Gastrocnemius medialis (tissue), 4 donors: ENCODE measurements around the gene BTLA. TPM values are rescaled to one million over a fixed set of nuclear protein-coding genes. Genes with fewer than 3 reads are reported as not detected.

Experiments
- ATAC-seq, 2 donors: fragments of 150-250 bp; one replicate each; pipeline ENCODE4 v1.9.1; 2016
- DNase-seq, 2 donors: peaks; one replicate each; pipeline ENCODE4 v3.0.0-alpha.2; 2019
- H3K27ac ChIP-seq, 4 donors: fragments of 200-600 bp; sonication (generic); 1 replicate in 1 of 4; 2 replicates in 3 of 4; pipeline ENCODE4 v1.5.1; 2016 to 2018; ENCODE audit warnings: mild to moderate bottlenecking in 2 of 4, moderate library complexity in 1 of 4
- H3K27me3 ChIP-seq, 3 donors: fragments of 200-600 bp; sonication (generic) in 2 of 3; 1 replicate in 1 of 3; 2 replicates in 2 of 3; pipeline versions ENCODE4 v1.5.1 to v1.6.0; 2016 to 2019; ENCODE audit warnings: mild to moderate bottlenecking in 1 of 3, moderate library complexity in 1 of 3
- H3K36me3 ChIP-seq, 2 donors: fragments of 200-600 bp; sonication (generic) in 1 of 2; one replicate each; pipeline ENCODE4 v1.5.1; 2017 to 2018
- H3K4me1 ChIP-seq, 2 donors: fragments of 200-600 bp; sonication (generic) in 1 of 2; one replicate each; pipeline ENCODE4 v1.5.1; 2016 to 2017; ENCODE audit warnings: mild to moderate bottlenecking in 2 of 2
- H3K4me3 ChIP-seq, 4 donors: fragments of 200-600 bp; sonication (generic) in 3 of 4; 1 replicate in 1 of 4; 2 replicates in 3 of 4; pipeline ENCODE4 v1.5.1; 2016 to 2019; ENCODE audit warnings: mild to moderate bottlenecking in 2 of 4
- H3K9me3 ChIP-seq, 3 donors: fragments of 200-600 bp; sonication (generic) in 2 of 3; 1 replicate in 1 of 3; 2 replicates in 2 of 3; pipeline ENCODE4 v1.5.1; 2016 to 2019
- POLR2A ChIP-seq, 2 donors: fragments of 450-650 bp; IDR thresholded peaks; one replicate each; pipeline ENCODE4 v1.6.1; 2017; ENCODE audit warnings: antibody characterized with exemption in 2 of 2, mild to moderate bottlenecking in 2 of 2, moderate library complexity in 2 of 2
- in situ Hi-C, 4 donors: fragments of 200-750 bp; cut with MboI; loops; one replicate each; pipeline versions ENCODE4 v1.15.0 to v1.8.0; 2017; ENCODE audit warnings: low sequenced_read_pairs in 4 of 4
- intact Hi-C: fragments of 100-400 bp; cut with DNase I; formaldehyde crosslinking; loops from one replicate; pipeline ENCODE4 v1.15.1; 2023; ENCODE audit warnings: low total_unique reads
- total RNA-seq, 4 donors: library from RNA; depleted of rRNA; stranded (reverse); fragments of >200 nt; gene quantifications; one replicate each; pipeline versions ENCODE4 v1.1.0 to v1.2.3, GENCODE V29; 2016
- TF ChIP-seq, protein P1 (sequence below), 5 experiments: fragments of 450-650 bp in 3 of 5; fragments of 200-600 bp in 2 of 5; sonication (generic) in 2 of 5; IDR thresholded peaks in 4 of 5; conservative IDR thresholded peaks in 1 of 5; 1 replicate in 4 of 5; 2 replicates in 1 of 5; pipeline ENCODE4 v1.5.1; 2016 to 2019; ENCODE audit warnings: antibody characterized with exemption in 5 of 5, mild to moderate bottlenecking in 3 of 5, moderate library complexity in 3 of 5

Gene BTLA
- total RNA-seq, 4 donors from 2014 or later = not detected

DNA sequence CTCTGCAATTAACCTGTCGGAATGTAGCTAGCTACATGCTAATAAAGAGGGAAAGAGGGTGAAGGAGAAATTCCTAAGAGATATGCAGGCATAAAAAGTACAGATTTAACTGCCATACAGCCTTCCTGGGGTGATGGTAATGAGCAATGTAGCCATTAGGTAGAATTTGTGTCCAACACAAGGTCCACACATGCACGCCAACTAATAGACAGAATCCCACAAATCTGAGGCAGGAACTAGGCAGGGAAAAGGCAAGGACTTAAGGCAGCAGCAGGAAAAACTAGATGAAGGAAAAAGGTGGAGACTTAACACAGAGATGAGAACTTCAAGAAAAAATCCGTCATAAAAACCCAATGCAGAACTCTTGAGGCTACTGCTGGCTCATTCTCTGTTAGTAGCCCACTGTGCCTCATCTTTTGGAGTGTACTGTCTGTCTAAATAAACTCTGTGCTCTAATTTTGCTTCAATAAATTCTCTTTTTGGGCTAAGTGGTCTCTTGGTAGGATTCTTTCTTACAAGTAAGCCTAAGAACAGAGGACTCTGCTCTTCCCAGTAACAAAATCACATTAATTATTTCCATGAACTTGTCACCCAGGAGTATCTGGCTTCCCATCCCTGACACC, 81.5 kb downstream of the BTLA start:
- no peak overlapping the region for H3K27ac ChIP-seq
- H3K36me3 ChIP-seq = no peaks in the 10 kb centered on the region
- no peaks in the 10 kb centered on the region for H3K27me3 ChIP-seq
- H3K9me3 ChIP-seq = no peaks in the 10 kb centered on the region
- DNase-seq (no peak), ATAC-seq (no peak)
- TF ChIP-seq, protein P1, sequence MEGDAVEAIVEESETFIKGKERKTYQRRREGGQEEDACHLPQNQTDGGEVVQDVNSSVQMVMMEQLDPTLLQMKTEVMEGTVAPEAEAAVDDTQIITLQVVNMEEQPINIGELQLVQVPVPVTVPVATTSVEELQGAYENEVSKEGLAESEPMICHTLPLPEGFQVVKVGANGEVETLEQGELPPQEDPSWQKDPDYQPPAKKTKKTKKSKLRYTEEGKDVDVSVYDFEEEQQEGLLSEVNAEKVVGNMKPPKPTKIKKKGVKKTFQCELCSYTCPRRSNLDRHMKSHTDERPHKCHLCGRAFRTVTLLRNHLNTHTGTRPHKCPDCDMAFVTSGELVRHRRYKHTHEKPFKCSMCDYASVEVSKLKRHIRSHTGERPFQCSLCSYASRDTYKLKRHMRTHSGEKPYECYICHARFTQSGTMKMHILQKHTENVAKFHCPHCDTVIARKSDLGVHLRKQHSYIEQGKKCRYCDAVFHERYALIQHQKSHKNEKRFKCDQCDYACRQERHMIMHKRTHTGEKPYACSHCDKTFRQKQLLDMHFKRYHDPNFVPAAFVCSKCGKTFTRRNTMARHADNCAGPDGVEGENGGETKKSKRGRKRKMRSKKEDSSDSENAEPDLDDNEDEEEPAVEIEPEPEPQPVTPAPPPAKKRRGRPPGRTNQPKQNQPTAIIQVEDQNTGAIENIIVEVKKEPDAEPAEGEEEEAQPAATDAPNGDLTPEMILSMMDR (IDR thresholded peaks at IDR 0.05 in 4 of 5, conservative IDR thresholded peaks at IDR 0.05 in 1 of 5) = no peak
- no peak for TF ChIP-seq POLR2A (IDR thresholded peaks at IDR 0.05)
- in situ Hi-C loops (no loop called here), intact Hi-C loops (no loop called here)
- no peak overlapping the region for H3K4me3 ChIP-seq
- H3K4me1 ChIP-seq = no peaks in the 10 kb centered on the region

DNA sequence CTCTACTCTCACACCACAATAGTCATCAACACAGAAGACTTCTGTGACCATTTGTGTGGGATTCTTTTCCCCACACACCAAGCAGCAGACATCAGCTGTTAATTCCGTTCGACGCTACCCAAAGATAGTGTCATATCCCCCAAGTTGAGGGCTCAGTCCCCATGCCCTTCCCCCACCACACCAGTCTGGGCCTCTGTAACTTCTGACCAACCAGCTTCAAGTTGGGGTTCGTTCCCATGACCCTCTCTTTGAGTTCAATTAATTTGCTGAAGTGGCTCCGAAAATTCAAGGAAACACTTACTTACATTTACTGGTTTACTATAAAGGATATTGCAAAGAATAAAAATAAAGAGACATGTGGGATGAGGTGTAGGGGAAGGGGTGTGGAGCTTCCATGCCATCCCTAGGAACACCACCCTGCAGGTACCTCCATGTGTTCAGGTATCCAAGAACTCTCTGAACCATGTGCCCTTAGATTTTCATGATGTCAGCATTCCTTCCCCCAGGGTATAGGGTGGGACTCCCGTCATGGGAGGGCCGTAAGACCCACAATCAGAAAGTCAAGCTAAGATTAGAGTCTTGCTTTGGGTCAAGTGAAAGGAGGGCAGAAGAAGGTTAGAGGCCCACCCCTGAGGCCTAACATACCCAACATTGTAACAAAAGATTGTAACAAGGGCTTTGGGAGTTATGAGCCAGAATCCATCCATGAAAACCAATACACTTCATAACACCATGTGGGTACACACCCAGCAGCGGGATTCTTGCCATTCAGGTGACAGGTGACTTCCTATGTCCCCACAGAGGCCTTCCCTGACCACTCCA, 82.7 kb downstream of the BTLA start:
- TF ChIP-seq POLR2A (IDR thresholded peaks at IDR 0.05) = no peak
- TF ChIP-seq, protein P1 (IDR thresholded peaks at IDR 0.05 in 4 of 5, conservative IDR thresholded peaks at IDR 0.05 in 1 of 5) = no peak
- Histone ChIP-seq H3K27ac (no peak overlapping the region), H3K4me3 (no peak overlapping the region), H3K4me1 (no peaks in the 10 kb centered on the region), H3K27me3 (no peaks in the 10 kb centered on the region), H3K9me3 (no peaks in the 10 kb centered on the region), H3K36me3 (no peaks in the 10 kb centered on the region)
- in situ Hi-C loops (no loop called here), intact Hi-C loops (no loop called here)
- ATAC-seq (no peak), DNase-seq (no peak)

DNA sequence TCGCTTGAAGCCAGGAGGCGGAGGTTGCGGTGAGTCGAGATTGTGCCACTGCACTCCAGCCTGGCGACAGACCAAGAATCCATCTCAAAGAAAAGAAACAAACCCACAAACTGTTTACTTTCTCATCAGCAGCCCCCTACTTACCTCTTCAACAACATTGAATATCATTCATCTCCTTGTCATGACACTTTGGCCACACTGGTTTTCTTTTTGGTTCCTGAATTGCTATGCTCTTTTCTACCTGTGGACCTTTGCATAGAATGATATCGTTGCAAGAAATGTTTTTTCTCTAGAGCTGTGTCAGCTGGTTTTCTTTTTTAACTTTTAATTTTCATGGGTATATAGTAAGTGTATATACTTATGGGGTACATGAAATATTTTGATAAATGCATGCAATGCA, 83.9 kb downstream of the BTLA start:
- no peaks in the 10 kb centered on the region for H3K4me1 ChIP-seq

More for the DNA sequence above, 83.9 kb downstream of the BTLA start:
- no peak overlapping the region for H3K27ac ChIP-seq
- no peak for DNase-seq
- H3K36me3 ChIP-seq = no peaks in the 10 kb centered on the region
- H3K4me3 ChIP-seq = no peak overlapping the region
- intact Hi-C loops (no loop called here), in situ Hi-C loops (no loop called here)
- H3K27me3 ChIP-seq = no peaks in the 10 kb centered on the region
- ATAC-seq = no peak
- no peaks in the 10 kb centered on the region for H3K9me3 ChIP-seq
- TF ChIP-seq POLR2A (IDR thresholded peaks at IDR 0.05) = no peak
- TF ChIP-seq, protein P1 (IDR thresholded peaks at IDR 0.05 in 4 of 5, conservative IDR thresholded peaks at IDR 0.05 in 1 of 5) = no peak

Other genes with a start within 250 kb of the BTLA start
- gene SLC9C1, start 205.3 kb downstream of the BTLA start, total RNA-seq = not detected
- gene CD200, start 166.3 kb downstream of the BTLA start, total RNA-seq = under 1 TPM; 0.27 to 0.76 (median 0.36) TPM
- 10 to 100 TPM; 34.2 to 61.9 (median 50.7) TPM for gene ATG3, start 62.5 kb upstream of the BTLA start, total RNA-seq
- gene SLC35A5, start 62.6 kb upstream of the BTLA start, total RNA-seq = 10 to 100 TPM in 2 of 4 donors, 1 to 10 TPM in 2; 5.0 to 15.3 (median 9.5) TPM
- gene CCDC80, start 141.7 kb upstream of the BTLA start, total RNA-seq = 10 to 100 TPM in 1 of 4 donors, 1 to 10 TPM in 2, under 1 TPM in 1; 0.63 to 13.5 (median 3.4) TPM